DMS153 (cell line): Measurements from ENCODE around the gene RGL3.
"Not testable (repeated sequence)": the region's sequence is repeated elsewhere in the genome, so short reads cannot be mapped to it uniquely, and the experiment has no call there.

Experiments used
- DNase-seq: peaks from one replicate; lab custom pipeline; 2025; lab: John Stamatoyannopoulos, UW

RGL3 gene

GRCh38 chr19:11383706-11384048, 35.4 kb downstream of the RGL3 start:
- DNase-seq = no peak

- DNase-seq = peak; percentile 44
These were observed 36.0 kb downstream of the RGL3 start for GRCh38 chr19:11382898-11383705.

- peak; percentile 98 for DNase-seq
These were observed 38.2 kb downstream of the RGL3 start for GRCh38 chr19:11380653-11381537.

- no peak for DNase-seq
These were observed 39.2 kb downstream of the RGL3 start for GRCh38 chr19:11379857-11380350.

GRCh38 chr19:11379269-11379845, 39.8 kb downstream of the RGL3 start:
- DNase-seq = not testable (repeated sequence)

GRCh38 chr19:11378319-11379189, 40.6 kb downstream of the RGL3 start:
- no peak for DNase-seq

- DNase-seq = no peak
These were observed 41.4 kb downstream of the RGL3 start for GRCh38 chr19:11377756-11378155.

- DNase-seq = no peak
These were observed 41.9 kb downstream of the RGL3 start for GRCh38 chr19:11377237-11377636.

- peak; percentile 60 for DNase-seq
These were observed 43.8 kb downstream of the RGL3 start for GRCh38 chr19:11375143-11375948.

GRCh38 chr19:11374433-11375142, 44.5 kb downstream of the RGL3 start, which contains the start of gene SWSAP1:
Gene SWSAP1, plus strand, starts transcription at chr19:11374666. Its CDS starts 15 bp downstream, at chr19:11374681.
- DNase-seq = peak; percentile 99

GRCh38 chr19:11373885-11374432, 45.2 kb downstream of the RGL3 start:
- no peak for DNase-seq

GRCh38 chr19:11373166-11373884, 45.8 kb downstream of the RGL3 start:
- DNase-seq = peak; percentile 80

GRCh38 chr19:11370744-11371143, 48.4 kb downstream of the RGL3 start:
- no peak for DNase-seq

GRCh38 chr19:11367528-11367927, 51.6 kb downstream of the RGL3 start:
- DNase-seq = no peak

GRCh38 chr19:11365557-11366117, 53.5 kb downstream of the RGL3 start:
- no peak for DNase-seq

GRCh38 chr19:11364935-11365334, 54.2 kb downstream of the RGL3 start:
- DNase-seq = no peak

- no peak for DNase-seq
These were observed 54.7 kb downstream of the RGL3 start for GRCh38 chr19:11364296-11364904.

- no peak for DNase-seq
These were observed 55.2 kb downstream of the RGL3 start for GRCh38 chr19:11363881-11364280.
